Sigmoid colon (tissue), 7 donors: Measurements from ENCODE around the gene CXorf38. TPM values are rescaled to one million over a fixed set of nuclear protein-coding genes. Genes with fewer than 3 reads are reported as not detected.

Experiments used
- DNase-seq: peaks from one replicate; pipeline ENCODE4 v3.0.0-alpha.2; 2019
- H3K27ac ChIP-seq, 4 donors: fragments of 200-600 bp; sonication (generic); one replicate each; pipeline ENCODE4 v1.5.1; 2016 to 2019; ENCODE audit warnings: mild to moderate bottlenecking in 1 of 4
- H3K27me3 ChIP-seq, 3 donors: fragments of 200-600 bp; sonication (generic); one replicate each; pipeline ENCODE4 v1.5.1; 2019; ENCODE audit warnings: mild to moderate bottlenecking in 1 of 3
- H3K36me3 ChIP-seq, 4 donors: fragments of 200-600 bp; sonication (generic); one replicate each; pipeline ENCODE4 v1.5.1; 2016 to 2019
- H3K4me1 ChIP-seq, 4 donors: fragments of 200-600 bp; sonication (generic); one replicate each; pipeline ENCODE4 v1.5.1; 2017 to 2019
- H3K4me3 ChIP-seq, 4 donors: fragments of 200-600 bp; sonication (generic); one replicate each; pipeline ENCODE4 v1.5.1; 2017 to 2019; ENCODE audit warnings: mild to moderate bottlenecking in 2 of 4, moderate library complexity in 1 of 4
- H3K9me3 ChIP-seq, 4 donors: fragments of 200-600 bp in 3 of 4; sonication (generic) in 3 of 4; one replicate each; pipeline versions ENCODE4 v1.5.1 to v1.6.1; 2013 to 2019
- EP300 ChIP-seq, 4 donors: sonication (generic); formaldehyde crosslinking; IDR thresholded peaks; one replicate each; pipeline ENCODE4 v1.6.1; 2017; ENCODE audit warnings: antibody characterized with exemption in 4 of 4
- POLR2A ChIP-seq, 2 donors: fragments of 450-650 bp; IDR thresholded peaks; one replicate each; pipeline ENCODE4 v1.6.1; 2016; ENCODE audit warnings: antibody characterized with exemption in 2 of 2, mild to moderate bottlenecking in 2 of 2, moderate library complexity in 2 of 2
- POLR2AphosphoS5 ChIP-seq, 4 donors: sonication (generic); formaldehyde crosslinking; IDR thresholded peaks; one replicate each; pipeline ENCODE4 v1.6.1; 2017; ENCODE audit warnings: antibody characterized with exemption in 4 of 4
- WGBS, 2 donors: extraction: QIAGEN DNeasy Blood & Tissue Kit; methylation state at CpG; one replicate each; pipeline ENCODE4 v1.1.7; 2013; 5-methylcytosine and 5-hydroxymethylcytosine counted together
- intact Hi-C: fragments of 100-400 bp; cut with DNase I; formaldehyde crosslinking; loops from one replicate; pipeline ENCODE4 v1.15.1; 2023
- polyA plus RNA-seq, 3 donors: library from polyadenylated mRNA; stranded (reverse); fragments of 200-250 nt; gene quantifications; one replicate each; pipeline ENCODE4 v1.2.3, GENCODE V29; 2013
- total RNA-seq, 4 donors: library from RNA; depleted of rRNA; stranded (reverse); fragments of >200 nt; gene quantifications; one replicate each; pipeline ENCODE4 v1.1.0, GENCODE V29; 2016
- TF ChIP-seq, protein P1 (sequence below), 4 experiments: fragments of 450-650 bp in 3 of 4; fragments of 200-600 bp in 1 of 4; IDR thresholded peaks; one replicate each; pipeline ENCODE4 v1.5.1; 2016 to 2019; ENCODE audit warnings: antibody characterized with exemption in 4 of 4, mild to moderate bottlenecking in 3 of 4, moderate library complexity in 2 of 4
- donor health status: healthy with polysubstance abuse.
- donor health status: Bipolar disorder and iron deficiency.
- donor health status: healthy.

The CXorf38 gene
- total and polyA plus RNA-seq, 7 donors: 7.6 to 13.0 (median 9.6) TPM

DNA sequence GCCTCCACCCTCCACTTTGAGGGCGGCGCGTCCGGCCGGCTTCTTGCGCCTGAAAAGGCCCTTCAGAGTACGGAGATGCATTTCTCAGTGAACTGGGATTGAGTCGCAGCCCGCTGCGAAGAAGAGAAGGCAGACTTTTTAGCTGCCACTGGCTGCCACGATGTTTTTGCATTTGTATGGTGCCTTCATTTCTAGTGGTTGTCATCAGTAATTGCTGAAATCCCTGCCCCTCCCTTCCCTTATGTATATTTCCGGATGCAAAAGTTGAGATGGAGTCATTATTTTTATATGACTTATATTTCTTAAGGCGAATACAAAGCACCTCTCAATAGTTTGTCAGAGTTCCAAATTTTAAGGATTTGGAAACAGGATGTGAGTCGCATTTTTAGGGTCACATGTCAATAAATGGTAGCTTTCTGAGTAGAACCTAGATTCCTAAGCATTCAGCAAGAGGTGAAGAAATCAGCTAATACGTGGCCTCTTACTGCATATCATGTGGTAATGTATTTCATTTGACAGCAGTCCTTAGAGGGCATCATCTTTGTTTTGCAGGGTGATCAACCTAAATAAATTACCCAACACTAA lies 65.9 kb downstream of the CXorf38 start:
- H3K4me1 ChIP-seq: peaks cover 0 to 10% (median 8%) of the 10 kb centered on the region in 4 donors
- H3K27ac ChIP-seq: peak overlapping the region; percentile 90 to 98 (median 93)
- no peak for DNase-seq
- H3K36me3 ChIP-seq: no peaks in the 10 kb centered on the region
- H3K9me3 ChIP-seq: no peaks in the 10 kb centered on the region
- H3K27me3 ChIP-seq: no peaks in the 10 kb centered on the region
- intact Hi-C loops: loop anchor here (5.0 kb wide), 2 partner anchors 39 to 61 kb away; no protein-coding TSS in a partner anchor
- 1 to 3% methylated on average over 15 of the region's 15 CpGs for WGBS, 2 donors
- H3K4me3 ChIP-seq: peak overlapping the region; percentile 56 to 86 (median 82)
- TF ChIP-seq, protein P1, sequence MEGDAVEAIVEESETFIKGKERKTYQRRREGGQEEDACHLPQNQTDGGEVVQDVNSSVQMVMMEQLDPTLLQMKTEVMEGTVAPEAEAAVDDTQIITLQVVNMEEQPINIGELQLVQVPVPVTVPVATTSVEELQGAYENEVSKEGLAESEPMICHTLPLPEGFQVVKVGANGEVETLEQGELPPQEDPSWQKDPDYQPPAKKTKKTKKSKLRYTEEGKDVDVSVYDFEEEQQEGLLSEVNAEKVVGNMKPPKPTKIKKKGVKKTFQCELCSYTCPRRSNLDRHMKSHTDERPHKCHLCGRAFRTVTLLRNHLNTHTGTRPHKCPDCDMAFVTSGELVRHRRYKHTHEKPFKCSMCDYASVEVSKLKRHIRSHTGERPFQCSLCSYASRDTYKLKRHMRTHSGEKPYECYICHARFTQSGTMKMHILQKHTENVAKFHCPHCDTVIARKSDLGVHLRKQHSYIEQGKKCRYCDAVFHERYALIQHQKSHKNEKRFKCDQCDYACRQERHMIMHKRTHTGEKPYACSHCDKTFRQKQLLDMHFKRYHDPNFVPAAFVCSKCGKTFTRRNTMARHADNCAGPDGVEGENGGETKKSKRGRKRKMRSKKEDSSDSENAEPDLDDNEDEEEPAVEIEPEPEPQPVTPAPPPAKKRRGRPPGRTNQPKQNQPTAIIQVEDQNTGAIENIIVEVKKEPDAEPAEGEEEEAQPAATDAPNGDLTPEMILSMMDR (IDR thresholded peaks at IDR 0.05): no peak
- TF ChIP-seq EP300 (IDR thresholded peaks at IDR 0.05) (no peak), POLR2AphosphoS5 (IDR thresholded peaks at IDR 0.05) (no peak), POLR2A (IDR thresholded peaks at IDR 0.05) (no peak)

DNA sequence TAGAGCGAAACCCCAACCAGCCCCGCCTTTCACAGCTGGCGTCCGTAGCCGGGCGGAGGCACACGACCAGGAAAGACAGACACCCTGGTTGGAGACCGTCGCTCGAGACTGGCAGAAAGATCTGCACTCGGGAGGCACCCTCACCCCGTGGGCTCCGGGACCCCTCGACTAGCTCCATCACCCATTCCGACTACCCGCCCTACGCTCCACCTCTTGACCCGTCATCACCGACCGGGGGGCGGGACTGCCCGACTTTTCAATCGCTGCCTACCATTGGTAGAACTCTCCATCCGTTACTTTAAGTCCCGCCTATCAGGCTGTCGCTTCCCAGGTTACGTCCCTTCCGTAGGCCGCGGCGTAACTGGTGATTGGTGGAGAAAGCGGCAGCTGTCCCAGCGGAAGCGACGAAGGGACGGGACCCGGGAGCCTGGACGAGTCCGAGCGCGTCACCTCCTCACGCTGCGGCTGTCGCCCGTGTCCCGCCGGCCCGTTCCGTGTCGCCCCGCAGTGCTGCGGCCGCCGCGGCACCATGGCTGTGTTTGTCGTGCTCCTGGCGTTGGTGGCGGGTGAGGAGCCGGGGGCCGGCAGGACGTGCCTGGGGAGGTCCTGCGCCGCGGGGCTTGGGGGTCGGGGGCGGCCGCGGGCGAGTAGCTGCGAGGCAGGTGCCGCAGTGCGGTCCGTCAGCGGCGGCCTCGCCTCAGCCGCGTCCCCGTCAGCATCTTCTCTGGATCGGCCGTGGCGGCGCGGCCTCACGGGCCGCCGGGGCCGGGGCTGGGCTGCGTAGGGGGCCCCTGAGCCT lies 66.6 kb downstream of the CXorf38 start, which contains the start of gene ATP6AP2:
Gene ATP6AP2 (plus strand): TSS at position 434 of the 799 bp plus-strand sequence. CDS start 96 bp downstream, at position 530.
- peak; percentile 75 to 93 (median 90) for TF ChIP-seq POLR2AphosphoS5 (IDR thresholded peaks at IDR 0.05)
- TF ChIP-seq, protein P1 (IDR thresholded peaks at IDR 0.05): no peak
- TF ChIP-seq POLR2A (IDR thresholded peaks at IDR 0.05): peak; percentile 54 to 56
- TF ChIP-seq EP300 (IDR thresholded peaks at IDR 0.05): no peak
- intact Hi-C loops: loop anchor here (5.0 kb wide), 2 partner anchors 38 to 62 kb away; no protein-coding TSS in a partner anchor
- no peaks in the 10 kb centered on the region for H3K9me3 ChIP-seq
- peaks cover 0 to 10% (median 8%) of the 10 kb centered on the region in 4 donors for H3K4me1 ChIP-seq
- no peaks in the 10 kb centered on the region for H3K27me3 ChIP-seq
- H3K4me3 ChIP-seq: peak within 1 kb of the TSS; percentile 56 to 86 (median 82)
- peak within 1 kb of the TSS; percentile 90 to 98 (median 93) for H3K27ac ChIP-seq
- H3K36me3 ChIP-seq: no peaks in the 10 kb centered on the region
- DNase-seq: peak; percentile 96
- 1% methylated on average over 89 of the region's 89 CpGs for WGBS, 2 donors

DNA sequence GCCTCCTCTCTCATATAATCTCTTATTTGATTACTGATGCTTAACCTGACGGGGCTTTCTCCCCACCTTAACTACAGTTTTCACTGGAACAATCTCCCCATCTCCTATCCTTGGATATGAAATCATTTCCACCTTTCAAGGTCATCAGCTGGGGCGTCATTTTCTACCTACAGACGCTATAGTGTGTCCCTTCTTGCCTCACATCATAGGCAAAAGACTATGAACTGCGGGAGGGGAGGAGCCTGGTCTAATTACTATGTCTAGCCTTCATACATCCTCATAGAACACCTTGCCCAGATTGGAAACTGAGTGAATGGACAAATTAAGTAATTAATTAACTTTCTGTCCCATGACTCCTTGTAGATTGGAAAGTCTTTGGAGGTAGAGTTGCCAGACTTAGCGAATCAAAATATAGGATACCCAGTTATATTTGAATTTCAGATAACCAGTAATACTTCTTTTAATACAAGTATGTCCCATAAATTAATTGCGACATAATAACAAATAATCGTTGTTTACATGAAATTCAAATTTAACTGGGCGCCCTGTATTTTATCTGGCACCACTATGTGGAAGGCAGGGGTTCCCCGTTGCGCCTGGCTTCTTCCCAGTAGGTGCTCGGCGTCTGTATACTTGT lies 67.3 kb downstream of the CXorf38 start:
- TF ChIP-seq, protein P1 (IDR thresholded peaks at IDR 0.05): no peak
- TF ChIP-seq POLR2AphosphoS5 (IDR thresholded peaks at IDR 0.05): no peak
- no peak for TF ChIP-seq EP300 (IDR thresholded peaks at IDR 0.05)
- no peak for TF ChIP-seq POLR2A (IDR thresholded peaks at IDR 0.05)
- Histone ChIP-seq H3K4me1 (peaks cover 0 to 10% (median 8%) of the 10 kb centered on the region in 4 donors), H3K27me3 (no peaks in the 10 kb centered on the region), H3K9me3 (no peaks in the 10 kb centered on the region), H3K4me3 (peak overlapping the region; percentile 56 to 86 (median 82)), H3K27ac (peak overlapping the region; percentile 90 to 98 (median 93)), H3K36me3 (no peaks in the 10 kb centered on the region)
- DNase-seq: no peak
- intact Hi-C loops: loop anchor here (5.0 kb wide), 2 partner anchors 38 to 62 kb away; no protein-coding TSS in a partner anchor
- WGBS, 2 donors: 4 to 13% methylated on average over 12 of the region's 12 CpGs

DNA sequence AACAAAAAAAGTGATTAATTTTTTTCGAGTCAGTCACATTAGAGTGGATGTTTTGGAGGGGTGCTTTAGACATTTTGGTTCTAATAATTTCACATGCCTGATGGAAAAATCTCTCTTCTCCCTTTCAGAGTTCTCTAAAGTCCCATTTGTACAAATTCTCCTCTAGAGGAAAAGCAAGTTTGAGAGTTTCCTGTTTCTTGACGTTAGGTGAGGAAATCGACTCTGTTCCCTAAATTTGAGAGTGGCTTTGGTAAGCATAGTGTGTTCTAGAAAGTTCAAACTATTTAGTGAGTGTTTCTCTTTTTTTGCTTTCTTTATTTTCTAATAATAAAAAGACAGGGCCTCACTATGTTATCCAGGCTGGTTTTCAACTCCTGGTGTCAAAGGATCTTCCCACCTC lies 68.2 kb downstream of the CXorf38 start:
- intact Hi-C loops: no loop called here
- peak overlapping the region in 1 of 4 donors; percentile 90 for H3K27ac ChIP-seq
- WGBS, 2 donors: 50 to 75% methylated on average over 3 of the region's 3 CpGs

More for the DNA sequence above, 68.2 kb downstream of the CXorf38 start:
- no peaks in the 10 kb centered on the region for H3K9me3 ChIP-seq
- H3K27me3 ChIP-seq: no peaks in the 10 kb centered on the region
- H3K4me1 ChIP-seq: peaks cover 0 to 10% (median 8%) of the 10 kb centered on the region in 4 donors
- no peak overlapping the region for H3K4me3 ChIP-seq
- no peaks in the 10 kb centered on the region for H3K36me3 ChIP-seq
- no peak for DNase-seq
- TF ChIP-seq POLR2A (IDR thresholded peaks at IDR 0.05) (no peak), EP300 (IDR thresholded peaks at IDR 0.05) (no peak)
